ENCODE data around the gene ERICH6. TPM values are rescaled to one million over a fixed set of nuclear protein-coding genes. Genes with fewer than 3 reads are reported as not detected.

The ERICH6 gene
- total RNA-seq, 4 donors from 2014 or later, result not detected

DNA sequence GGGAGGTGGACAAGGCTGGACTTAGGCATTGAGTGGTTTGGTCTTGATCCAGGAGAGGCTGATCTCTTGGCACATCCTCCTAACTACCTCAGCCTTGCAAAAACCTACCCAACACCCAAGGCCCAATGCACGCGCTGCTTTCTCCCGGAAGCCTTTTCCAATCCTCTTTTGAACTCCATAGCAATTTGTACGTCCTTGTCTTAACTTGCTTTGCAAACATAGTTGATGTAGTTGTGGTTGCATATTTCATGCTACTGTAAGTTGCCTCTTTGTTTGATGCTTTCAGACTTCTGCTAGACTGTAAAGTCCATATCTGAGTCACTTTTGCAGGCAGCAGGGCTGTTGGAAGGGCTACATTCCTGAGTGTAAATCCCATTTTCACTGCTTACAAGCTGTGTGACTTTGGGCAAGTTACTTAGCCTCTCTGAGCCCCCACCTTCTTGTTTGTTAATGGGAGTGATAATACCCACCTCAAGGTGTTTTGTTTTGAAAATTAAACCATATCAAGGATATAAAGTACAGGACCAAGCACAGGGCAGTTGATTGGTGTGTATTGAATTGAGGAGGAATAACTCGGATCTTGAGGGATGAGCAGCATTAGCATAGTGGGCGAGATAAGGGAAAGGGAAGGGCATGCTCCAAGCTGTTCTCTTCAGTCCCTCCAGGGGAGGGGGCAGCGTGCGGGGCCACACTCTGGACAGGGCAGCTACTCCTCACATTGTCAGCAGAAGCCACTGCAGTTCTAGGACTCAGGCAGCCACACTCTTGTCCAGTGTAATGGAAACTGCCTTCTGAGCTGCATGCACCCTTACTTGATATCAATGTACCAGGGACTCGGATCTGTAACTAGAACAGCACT, 30.4 kb upstream of the ERICH6 start:
- TF ChIP-seq, protein P1, sequence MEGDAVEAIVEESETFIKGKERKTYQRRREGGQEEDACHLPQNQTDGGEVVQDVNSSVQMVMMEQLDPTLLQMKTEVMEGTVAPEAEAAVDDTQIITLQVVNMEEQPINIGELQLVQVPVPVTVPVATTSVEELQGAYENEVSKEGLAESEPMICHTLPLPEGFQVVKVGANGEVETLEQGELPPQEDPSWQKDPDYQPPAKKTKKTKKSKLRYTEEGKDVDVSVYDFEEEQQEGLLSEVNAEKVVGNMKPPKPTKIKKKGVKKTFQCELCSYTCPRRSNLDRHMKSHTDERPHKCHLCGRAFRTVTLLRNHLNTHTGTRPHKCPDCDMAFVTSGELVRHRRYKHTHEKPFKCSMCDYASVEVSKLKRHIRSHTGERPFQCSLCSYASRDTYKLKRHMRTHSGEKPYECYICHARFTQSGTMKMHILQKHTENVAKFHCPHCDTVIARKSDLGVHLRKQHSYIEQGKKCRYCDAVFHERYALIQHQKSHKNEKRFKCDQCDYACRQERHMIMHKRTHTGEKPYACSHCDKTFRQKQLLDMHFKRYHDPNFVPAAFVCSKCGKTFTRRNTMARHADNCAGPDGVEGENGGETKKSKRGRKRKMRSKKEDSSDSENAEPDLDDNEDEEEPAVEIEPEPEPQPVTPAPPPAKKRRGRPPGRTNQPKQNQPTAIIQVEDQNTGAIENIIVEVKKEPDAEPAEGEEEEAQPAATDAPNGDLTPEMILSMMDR (IDR thresholded peaks at IDR 0.05), result no peak
- no peak for TF ChIP-seq POLR2A (IDR thresholded peaks at IDR 0.05)
- no peak for TF ChIP-seq EP300 (IDR thresholded peaks at IDR 0.05)
- TF ChIP-seq POLR2AphosphoS5 (IDR thresholded peaks at IDR 0.05), result no peak
- Histone ChIP-seq H3K36me3 (no peaks in the 10 kb centered on the region), H3K9me3 (no peaks in the 10 kb centered on the region), H3K27ac (no peak overlapping the region), H3K4me3 (no peak overlapping the region), H3K27me3 (no peaks in the 10 kb centered on the region), H3K4me1 (peaks cover 0 to 6% (median 0%) of the 10 kb centered on the region in 3 donors)
- 78 to 97% methylated on average over 4 to 8 of the region's 9 CpGs for WGBS, 2 donors (ENCODE audit: low coverage in 1 of 2)
- no peak for ATAC-seq

GRCh38 chr3:150733373-150733935, 29.7 kb upstream of the ERICH6 start:
- peaks cover 0 to 6% (median 0%) of the 10 kb centered on the region in 3 donors for H3K4me1 ChIP-seq
- ATAC-seq, result no peak
- H3K27me3 ChIP-seq, result no peaks in the 10 kb centered on the region
- WGBS, 2 donors (ENCODE audit: low coverage in 1 of 2), result 20 to 50% methylated on average over 1 to 7 of the region's 8 CpGs
- no peak overlapping the region for H3K27ac ChIP-seq
- TF ChIP-seq EP300 (IDR thresholded peaks at IDR 0.05) (no peak), POLR2AphosphoS5 (IDR thresholded peaks at IDR 0.05) (no peak), POLR2A (IDR thresholded peaks at IDR 0.05) (no peak)
- TF ChIP-seq, protein P1 (IDR thresholded peaks at IDR 0.05), result no peak
- no peak overlapping the region for H3K4me3 ChIP-seq
- H3K36me3 ChIP-seq, result no peaks in the 10 kb centered on the region
- H3K9me3 ChIP-seq, result no peaks in the 10 kb centered on the region

- Histone ChIP-seq H3K27me3 (no peaks in the 10 kb centered on the region), H3K4me1 (no peaks in the 10 kb centered on the region), H3K9me3 (no peaks in the 10 kb centered on the region), H3K27ac (no peak overlapping the region), H3K4me3 (no peak overlapping the region), H3K36me3 (no peaks in the 10 kb centered on the region)
- no peak for ATAC-seq
- TF ChIP-seq EP300 (IDR thresholded peaks at IDR 0.05), result no peak
- TF ChIP-seq, protein P1 (IDR thresholded peaks at IDR 0.05), result no peak
- TF ChIP-seq POLR2AphosphoS5 (IDR thresholded peaks at IDR 0.05), result no peak
- TF ChIP-seq POLR2A (IDR thresholded peaks at IDR 0.05), result no peak
- WGBS, 2 donors (ENCODE audit: low coverage in 1 of 2), result 86 to 96% methylated on average over 5 to 9 of the region's 9 CpGs
Observed at GRCh38 chr3:150729682-150730360, 26.1 kb upstream of the ERICH6 start.

DNA sequence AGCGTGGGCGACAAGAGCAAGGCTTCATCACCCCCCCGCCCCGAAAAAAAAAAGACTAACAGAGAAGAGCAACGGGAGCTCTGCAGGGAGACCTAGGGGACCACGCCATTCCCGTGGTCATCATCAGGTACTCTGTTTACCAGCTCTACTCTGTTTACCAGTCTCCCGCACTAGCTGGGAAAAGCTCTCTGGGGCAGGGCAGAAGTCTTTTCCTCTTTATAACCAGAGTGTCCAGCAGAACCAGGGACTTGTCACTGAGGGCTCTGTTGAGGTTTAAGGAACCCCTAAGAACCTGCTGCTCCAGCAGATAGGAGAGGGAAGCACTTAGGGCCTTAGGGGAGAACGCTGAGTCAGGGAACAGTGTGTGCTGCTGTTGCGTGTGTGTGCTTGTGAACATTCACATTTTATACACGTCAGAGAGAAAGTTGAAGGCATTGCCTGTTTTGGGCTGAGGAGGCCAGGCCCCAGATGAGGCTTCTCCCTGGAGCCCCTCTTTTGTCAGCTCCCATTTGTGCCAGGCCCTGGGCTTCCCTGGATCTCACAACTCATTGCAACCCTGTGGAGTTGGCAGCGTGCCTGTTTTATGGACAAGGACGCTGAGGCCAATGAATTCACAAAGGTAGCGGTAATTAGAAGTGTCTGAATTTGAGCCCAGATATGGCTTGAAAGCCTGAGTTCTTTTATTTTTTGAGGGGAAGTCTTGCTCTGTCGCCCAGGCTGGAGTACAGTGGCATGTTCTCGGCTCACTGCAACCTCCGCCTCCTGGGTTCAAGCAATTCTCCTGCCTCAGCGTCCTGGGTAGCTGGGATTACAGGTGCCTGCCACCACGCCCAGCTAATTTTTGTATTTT, 24.2 kb upstream of the ERICH6 start:
- ATAC-seq, result peak; percentile 80
- H3K27me3 ChIP-seq, result no peaks in the 10 kb centered on the region
- no peaks in the 10 kb centered on the region for H3K9me3 ChIP-seq
- H3K4me1 ChIP-seq, result no peaks in the 10 kb centered on the region
- TF ChIP-seq POLR2AphosphoS5 (IDR thresholded peaks at IDR 0.05), result peak; percentile 43
- TF ChIP-seq, protein P1 (IDR thresholded peaks at IDR 0.05), result no peak
- no peak for TF ChIP-seq EP300 (IDR thresholded peaks at IDR 0.05)
- TF ChIP-seq POLR2A (IDR thresholded peaks at IDR 0.05), result no peak
- H3K4me3 ChIP-seq, result no peak overlapping the region
- H3K27ac ChIP-seq, result peak overlapping the region in 3 of 4 donors; percentile 18 to 44 (median 43)
- H3K36me3 ChIP-seq, result no peaks in the 10 kb centered on the region
- WGBS, 2 donors (ENCODE audit: low coverage in 1 of 2), result 68 to 93% methylated on average over 5 to 13 of the region's 19 CpGs
